Panc1 (cell line): ENCODE data around the gene MED12L.

Experiments used
- CTCF ChIP-seq: fragments of 450-650 bp; IDR thresholded peaks from 2 replicates; pipeline ENCODE4 v1.5.1; 2017; ENCODE audit warnings: mild to moderate bottlenecking
- REST ChIP-seq, 2 experiments: IDR thresholded peaks; 2 replicates each; pipeline ENCODE4 v1.6.1; 2011 to 2012; ENCODE audit warnings: low read depth in 2 of 2, control low read depth in 1 of 2, low read length in 1 of 2, mild to moderate bottlenecking in 1 of 2, moderate library complexity in 1 of 2; ENCODE audit not compliant: insufficient read depth in 1 of 2
- SIN3A ChIP-seq: IDR thresholded peaks from 2 replicates; pipeline ENCODE4 v1.6.1; 2012; ENCODE audit warnings: low read depth, mild to moderate bottlenecking, low read length, moderate library complexity, borderline replicate concordance; ENCODE audit not compliant: insufficient read depth

- TF ChIP-seq CTCF (no peak), REST (IDR thresholded peaks at IDR 0.05; ENCODE audit: insufficient read depth in 1 of 2, low read depth in 2 of 2, low read length in 1 of 2) (no peak), SIN3A (no peak)
Measured at GRCh38 chr3:151082880-151083838, 2.3 kb upstream of the MED12L start.
